Skeletal muscle tissue (tissue), 4 donors: Measurements from ENCODE around the gene TNIK. TPM values are rescaled to one million over a fixed set of nuclear protein-coding genes. Genes with fewer than 3 reads are reported as not detected.

Source experiments
- H3K27ac ChIP-seq: one replicate; pipeline ENCODE4 v1.7.0; 2013; ENCODE audit warnings: mild to moderate bottlenecking, low read depth, low read length, inconsistent platforms
- H3K27me3 ChIP-seq, 3 donors: one replicate each; pipeline ENCODE4 v1.7.0; 2013; ENCODE audit warnings: low read length in 3 of 3; ENCODE audit not compliant: control insufficient read depth in 3 of 3, insufficient read depth in 3 of 3
- H3K36me3 ChIP-seq, 3 donors: one replicate each; pipeline ENCODE4 v1.7.0; 2013; ENCODE audit warnings: low read length in 3 of 3; ENCODE audit not compliant: control insufficient read depth in 3 of 3, insufficient read depth in 3 of 3
- H3K4me1 ChIP-seq, 3 donors: one replicate each; pipeline ENCODE4 v1.7.0; 2013; ENCODE audit warnings: low read length in 3 of 3, mild to moderate bottlenecking in 3 of 3; ENCODE audit not compliant: control insufficient read depth in 3 of 3, insufficient read depth in 3 of 3
- H3K4me3 ChIP-seq, 3 donors: one replicate each; pipeline ENCODE4 v1.7.0; 2013; ENCODE audit warnings: low read length in 3 of 3
- H3K9ac ChIP-seq, 3 donors: one replicate each; pipeline ENCODE4 v1.7.0; 2013; ENCODE audit warnings: low read length in 3 of 3, mild to moderate bottlenecking in 3 of 3, moderate library complexity in 2 of 3, low read depth in 1 of 3
- H3K9me3 ChIP-seq, 3 donors: one replicate each; pipeline ENCODE4 v1.7.0; 2013; ENCODE audit warnings: low read length in 3 of 3; ENCODE audit not compliant: control insufficient read depth in 3 of 3
- total RNA-seq: library from RNA; depleted of rRNA; stranded (reverse); fragments of >200 nt; gene quantifications from one replicate; pipeline ENCODE4 v1.2.3, GENCODE V29; 2014
- donor health status: Osteomylitis.

TNIK gene
- 31.3 TPM for total RNA-seq

DNA sequence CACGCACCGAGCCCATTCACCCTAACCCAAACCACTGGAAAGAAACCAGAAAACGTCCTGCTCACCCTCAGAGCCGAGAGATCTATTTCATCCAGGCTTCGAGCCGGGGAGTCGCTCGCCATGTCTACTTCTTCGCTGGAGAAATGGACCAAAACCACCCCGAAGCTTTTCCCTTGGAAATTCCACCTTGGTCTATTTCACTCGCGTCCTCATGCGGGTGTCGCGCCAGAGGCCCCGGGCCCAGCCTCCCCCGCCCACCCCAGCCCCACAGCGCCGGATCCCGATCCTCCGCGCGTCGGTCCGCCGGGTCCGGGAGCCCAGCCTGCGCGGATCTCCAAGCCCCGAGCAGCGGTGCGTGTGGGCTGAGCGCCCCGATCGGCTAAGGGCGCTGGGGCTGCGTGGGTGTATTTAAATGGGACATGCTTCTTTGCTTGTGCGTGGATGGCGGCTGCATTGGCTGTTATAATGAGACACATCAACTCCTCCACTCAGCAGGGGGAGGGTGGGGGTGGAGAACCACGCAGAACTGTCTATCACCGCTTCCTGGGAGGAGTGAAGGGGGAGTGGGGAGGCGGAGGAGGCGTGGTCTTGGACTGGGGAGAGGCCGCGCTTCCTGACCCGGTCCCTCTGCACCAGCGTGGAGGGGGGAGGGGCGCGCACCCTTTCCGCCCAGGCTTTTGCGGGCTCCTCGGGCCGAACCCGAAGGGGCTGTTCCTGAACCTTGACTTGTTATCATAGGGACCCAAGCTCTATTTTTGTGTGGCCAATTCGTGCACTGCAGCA lies at the start of gene TNIK:
Gene TNIK, minus strand, starts transcription at position 464 of the 783 bp plus-strand sequence. Its CDS starts 342 bp downstream, at position 122.
- no peaks in the 10 kb centered on the region for H3K36me3 ChIP-seq
- H3K4me1 ChIP-seq: peaks cover 29 to 50% (median 39%) of the 10 kb centered on the region in 3 donors
- peak within 1 kb of the TSS; percentile 72 to 93 (median 82) for H3K4me3 ChIP-seq
- peak within 1 kb of the TSS; percentile 79 for H3K27ac ChIP-seq
- H3K27me3 ChIP-seq: no peaks in the 10 kb centered on the region
- H3K9me3 ChIP-seq: no peaks in the 10 kb centered on the region
- H3K9ac ChIP-seq: peak within 1 kb of the TSS; percentile 81 to 93 (median 93)

DNA sequence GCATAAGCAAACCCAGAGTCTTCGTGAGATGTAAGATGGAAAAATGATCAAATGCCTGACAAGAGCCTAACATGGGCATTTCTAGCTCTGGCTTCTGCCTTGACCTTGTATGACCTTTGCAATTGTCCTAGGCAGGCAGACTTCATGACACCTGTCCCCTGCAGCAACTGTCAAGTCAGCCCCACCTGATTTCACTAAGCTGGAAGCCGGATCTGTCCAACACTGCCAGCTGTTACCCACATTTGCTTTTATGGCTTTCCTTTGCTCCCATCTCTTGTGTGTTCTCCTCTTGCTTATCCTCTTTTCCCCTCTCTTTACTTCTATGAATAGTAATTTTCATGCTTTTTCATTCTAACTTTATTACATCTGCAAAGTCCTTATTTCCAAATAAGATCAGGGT lies 48.5 kb upstream of the TNIK start:
- peaks cover 0 to 10% (median 4%) of the 10 kb centered on the region in 3 donors for H3K4me1 ChIP-seq
- no peak overlapping the region for H3K27ac ChIP-seq
- H3K9ac ChIP-seq: no peak overlapping the region
- H3K9me3 ChIP-seq: peaks cover 0 to 6% (median 0%) of the 10 kb centered on the region in 3 donors
- no peaks in the 10 kb centered on the region for H3K27me3 ChIP-seq
- no peaks in the 10 kb centered on the region for H3K36me3 ChIP-seq
- no peak overlapping the region for H3K4me3 ChIP-seq

DNA sequence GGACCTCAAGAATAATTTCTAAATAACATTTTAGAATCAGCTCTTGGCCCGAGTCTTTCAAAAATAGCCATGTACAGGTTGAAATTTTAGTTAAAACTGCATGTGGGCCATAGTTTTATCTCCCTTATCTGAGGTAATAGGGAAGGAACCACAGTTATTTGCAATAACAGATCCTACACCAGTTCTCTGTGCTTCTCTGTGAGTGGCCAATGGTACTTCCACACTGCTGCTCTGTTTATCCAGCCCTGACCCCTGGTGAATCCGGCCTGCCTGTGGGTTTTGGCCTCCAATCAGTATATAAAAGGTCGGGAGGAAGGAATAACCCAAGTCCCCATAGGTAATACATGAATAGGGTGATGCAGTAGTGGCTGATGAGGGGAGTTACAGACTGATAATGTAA lies 48.0 kb upstream of the TNIK start:
- H3K27me3 ChIP-seq: no peaks in the 10 kb centered on the region
- no peak overlapping the region for H3K9ac ChIP-seq
- peaks cover 0 to 6% (median 0%) of the 10 kb centered on the region in 3 donors for H3K9me3 ChIP-seq
- no peak overlapping the region for H3K27ac ChIP-seq
- peaks cover 0 to 10% (median 4%) of the 10 kb centered on the region in 3 donors for H3K4me1 ChIP-seq
- no peaks in the 10 kb centered on the region for H3K36me3 ChIP-seq
- H3K4me3 ChIP-seq: no peak overlapping the region

DNA sequence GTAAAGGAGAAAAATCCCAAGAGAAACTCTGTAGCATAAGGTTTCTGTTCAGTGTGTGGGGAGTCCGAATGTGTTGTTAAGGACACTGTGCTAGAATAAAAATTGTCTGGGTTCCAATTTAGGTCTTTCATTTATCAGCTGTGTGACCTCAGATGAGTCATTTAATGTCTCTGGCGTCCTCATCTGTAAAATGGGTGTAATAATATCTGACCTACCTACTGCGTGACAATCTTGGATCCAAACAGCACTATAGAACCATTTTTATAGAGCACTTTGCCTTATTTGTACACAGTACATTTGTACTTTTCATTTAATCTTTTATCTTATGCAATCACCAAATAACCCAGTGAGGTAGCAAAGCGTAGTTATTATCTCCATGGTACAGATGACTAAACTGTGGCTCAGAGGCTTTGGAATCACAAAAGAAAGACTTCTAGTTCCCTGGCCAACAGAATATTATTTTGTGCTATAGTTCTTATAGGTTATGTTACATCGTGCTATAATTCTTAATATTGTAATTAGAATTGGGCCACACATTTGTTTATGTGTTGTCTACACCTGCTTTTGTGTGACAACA lies 46.6 kb upstream of the TNIK start:
- Histone ChIP-seq H3K9me3 (peaks cover 0 to 6% (median 0%) of the 10 kb centered on the region in 3 donors), H3K36me3 (no peaks in the 10 kb centered on the region), H3K9ac (no peak overlapping the region), H3K4me1 (peaks cover 0 to 10% (median 4%) of the 10 kb centered on the region in 3 donors), H3K27me3 (no peaks in the 10 kb centered on the region), H3K27ac (no peak overlapping the region), H3K4me3 (no peak overlapping the region)

DNA sequence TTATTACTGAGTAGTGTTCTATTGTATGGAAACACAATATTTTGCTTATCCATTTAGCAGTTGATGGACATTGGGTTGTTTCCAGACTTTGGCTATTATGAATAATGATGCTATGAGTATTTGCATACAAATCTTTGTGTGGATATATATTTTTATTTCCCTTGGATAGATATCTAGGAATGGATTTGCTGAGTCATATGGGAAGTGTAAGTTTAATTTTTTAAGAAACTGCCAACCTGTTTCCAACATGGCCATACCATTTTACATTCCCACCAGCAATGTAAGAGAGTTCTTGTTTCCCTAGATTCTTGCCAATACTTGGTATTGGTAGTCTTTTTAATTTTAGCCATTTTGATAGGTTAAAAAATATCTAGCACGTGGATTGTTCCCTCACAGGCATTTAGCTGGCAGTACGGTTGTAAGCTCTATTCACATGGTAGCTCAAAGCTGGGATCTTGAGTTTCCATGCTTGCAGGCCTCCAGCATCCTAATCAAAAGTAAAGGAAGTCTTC lies 45.7 kb upstream of the TNIK start:
- H3K27me3 ChIP-seq: no peaks in the 10 kb centered on the region
- no peaks in the 10 kb centered on the region for H3K36me3 ChIP-seq
- H3K4me1 ChIP-seq: peaks cover 0 to 10% (median 4%) of the 10 kb centered on the region in 3 donors
- peaks cover 0 to 6% (median 0%) of the 10 kb centered on the region in 3 donors for H3K9me3 ChIP-seq
- H3K9ac ChIP-seq: no peak overlapping the region
- no peak overlapping the region for H3K4me3 ChIP-seq
- H3K27ac ChIP-seq: no peak overlapping the region

DNA sequence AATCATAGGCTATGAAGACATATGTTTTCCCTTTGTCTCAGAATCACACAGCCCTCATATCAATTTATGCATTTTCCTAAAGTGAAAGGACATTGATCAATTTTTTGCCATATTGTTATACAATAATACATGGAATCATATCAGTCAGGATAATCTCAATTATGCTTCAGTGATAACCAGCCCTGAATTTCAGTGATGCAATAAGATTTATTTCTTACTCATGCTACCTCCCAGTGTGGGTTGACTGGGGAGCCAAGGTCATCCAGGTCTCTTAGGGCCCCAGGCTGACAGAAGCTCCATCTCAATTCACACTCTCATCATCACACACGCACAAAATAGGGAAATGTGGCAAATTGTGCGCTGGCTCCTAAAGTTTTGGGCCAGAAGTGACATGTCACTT lies 44.2 kb upstream of the TNIK start:
- Histone ChIP-seq H3K4me3 (no peak overlapping the region), H3K27me3 (no peaks in the 10 kb centered on the region), H3K27ac (no peak overlapping the region)

DNA sequence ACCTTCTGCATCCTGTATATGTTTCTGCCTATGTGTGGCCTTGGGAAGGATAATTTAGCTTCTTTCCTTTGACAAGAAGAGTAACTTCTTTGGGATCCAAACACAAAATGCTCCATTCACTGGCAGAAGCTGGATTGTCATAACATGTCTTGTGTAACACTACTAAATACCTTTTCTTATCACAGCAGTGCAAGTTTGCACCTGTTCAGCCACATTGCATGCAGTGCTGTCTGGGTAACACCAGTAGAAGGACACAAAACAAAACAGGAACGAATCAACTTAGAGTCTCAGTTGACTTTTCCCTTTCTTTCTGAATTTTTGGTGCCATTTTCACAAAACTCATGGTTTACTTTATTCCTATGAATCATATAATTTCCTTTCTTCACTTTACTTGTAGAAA lies 43.6 kb upstream of the TNIK start:
- Histone ChIP-seq H3K27me3 (no peaks in the 10 kb centered on the region), H3K9ac (no peak overlapping the region), H3K4me1 (peaks cover 0 to 4% (median 4%) of the 10 kb centered on the region in 3 donors), H3K4me3 (no peak overlapping the region), H3K27ac (no peak overlapping the region), H3K36me3 (no peaks in the 10 kb centered on the region), H3K9me3 (peaks cover 0 to 6% (median 0%) of the 10 kb centered on the region in 3 donors)

More for the DNA sequence above, 44.2 kb upstream of the TNIK start:
- H3K4me1 ChIP-seq: peaks cover 0 to 7% (median 4%) of the 10 kb centered on the region in 3 donors
- H3K36me3 ChIP-seq: no peaks in the 10 kb centered on the region
- H3K9ac ChIP-seq: no peak overlapping the region
- peaks cover 0 to 6% (median 0%) of the 10 kb centered on the region in 3 donors for H3K9me3 ChIP-seq

DNA sequence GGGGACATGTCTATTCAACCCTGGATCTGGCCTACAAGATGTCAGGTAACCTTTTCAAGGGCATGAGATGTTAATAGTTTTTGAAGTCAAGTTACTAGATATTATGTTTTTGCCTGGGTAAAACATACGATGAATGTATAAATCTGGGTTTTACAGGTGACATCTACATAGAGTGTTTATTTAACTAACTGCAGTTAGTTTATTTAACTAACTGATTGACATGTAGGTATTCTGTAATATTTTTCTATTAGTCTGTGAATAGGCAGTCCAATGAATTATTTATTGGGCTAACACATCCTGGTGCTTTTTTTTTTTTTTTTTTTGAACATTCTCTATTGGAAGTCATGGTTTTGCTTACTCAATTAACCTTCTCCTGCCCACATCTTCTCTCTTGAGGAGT lies 38.7 kb upstream of the TNIK start:
- Histone ChIP-seq H3K9ac (no peak overlapping the region), H3K36me3 (no peaks in the 10 kb centered on the region), H3K9me3 (no peaks in the 10 kb centered on the region), H3K27ac (no peak overlapping the region), H3K4me3 (no peak overlapping the region), H3K4me1 (no peaks in the 10 kb centered on the region), H3K27me3 (no peaks in the 10 kb centered on the region)

DNA sequence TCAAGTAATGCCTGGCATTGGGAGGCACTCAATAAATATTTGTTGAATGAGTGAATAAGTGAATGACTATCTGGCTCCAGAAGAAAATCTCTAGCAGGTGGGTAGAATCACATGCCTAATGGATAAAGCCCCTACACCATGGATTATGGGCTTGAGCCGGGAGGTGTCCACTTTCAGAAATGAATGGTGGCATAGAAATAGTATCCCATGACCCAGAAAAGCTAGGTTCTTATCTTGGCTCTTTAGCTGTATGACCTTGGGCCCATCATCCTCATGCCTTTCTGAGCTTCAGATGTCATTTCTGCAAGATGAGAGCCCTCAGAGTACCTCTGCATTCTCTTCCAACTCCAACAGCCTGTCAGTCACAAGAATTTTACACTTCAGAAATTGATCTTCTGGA lies 37.3 kb upstream of the TNIK start:
- no peaks in the 10 kb centered on the region for H3K9me3 ChIP-seq
- no peak overlapping the region for H3K9ac ChIP-seq
- no peaks in the 10 kb centered on the region for H3K27me3 ChIP-seq
- H3K4me1 ChIP-seq: no peaks in the 10 kb centered on the region
- H3K4me3 ChIP-seq: no peak overlapping the region
- no peak overlapping the region for H3K27ac ChIP-seq
- H3K36me3 ChIP-seq: no peaks in the 10 kb centered on the region

DNA sequence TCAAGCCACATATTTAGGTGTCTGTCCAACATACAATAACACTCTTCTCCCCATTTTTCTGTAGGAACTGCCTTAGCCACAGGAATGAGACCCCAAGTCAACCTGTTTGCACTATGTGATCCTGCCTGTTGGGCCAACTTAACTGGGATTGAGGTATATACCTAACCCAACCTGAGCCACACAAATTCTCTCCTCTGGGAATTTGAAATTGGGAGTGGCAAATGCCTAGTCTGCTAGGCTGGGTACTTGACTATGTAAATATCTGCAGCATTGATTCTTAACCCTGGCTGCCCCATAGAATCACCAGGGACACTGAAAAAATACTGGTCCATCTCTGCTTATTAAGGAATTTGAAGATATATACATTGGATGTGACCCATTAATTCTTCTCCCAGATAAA lies 35.2 kb upstream of the TNIK start:
- Histone ChIP-seq H3K9ac (no peak overlapping the region), H3K9me3 (no peaks in the 10 kb centered on the region)

More for the DNA sequence above, 35.2 kb upstream of the TNIK start:
- Histone ChIP-seq H3K4me3 (no peak overlapping the region), H3K4me1 (no peaks in the 10 kb centered on the region), H3K27me3 (no peaks in the 10 kb centered on the region), H3K27ac (no peak overlapping the region), H3K36me3 (no peaks in the 10 kb centered on the region)
